HG03175 (cell line): ENCODE measurements around the gene GJB5.
"Not testable (repeated sequence)": the region's sequence is repeated elsewhere in the genome, so short reads cannot be mapped to it uniquely, and the experiment has no call there.

ENCODE experiments used
- ATAC-seq: cut with Tn5 transposase; IDR thresholded peaks from one replicate; pipeline ENCODE4 v1.9.1; 2021; ENCODE audit warnings: mild to moderate bottlenecking, moderate library complexity; ENCODE audit not compliant: unreplicated experiment

Gene GJB5

DNA sequence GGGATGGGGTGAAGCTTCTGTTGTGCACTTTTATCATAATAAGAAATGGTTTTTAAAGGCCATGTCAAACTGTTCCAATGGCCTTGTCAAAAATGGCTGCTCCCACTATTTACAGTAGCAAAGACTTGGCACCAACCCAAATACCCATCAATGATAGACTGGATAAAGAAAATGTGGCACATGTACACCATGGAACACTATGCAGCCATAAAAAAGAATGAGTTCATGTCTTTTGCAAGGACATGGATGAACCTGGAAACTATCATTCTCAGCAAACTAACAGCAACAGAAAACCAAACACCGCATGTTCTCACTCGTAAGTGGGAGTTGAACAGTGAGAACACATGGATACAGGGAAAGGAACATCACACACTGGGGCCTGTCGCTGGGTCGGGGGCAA, 18.3 kb downstream of the GJB5 start:
- ATAC-seq: not testable (repeated sequence)

DNA sequence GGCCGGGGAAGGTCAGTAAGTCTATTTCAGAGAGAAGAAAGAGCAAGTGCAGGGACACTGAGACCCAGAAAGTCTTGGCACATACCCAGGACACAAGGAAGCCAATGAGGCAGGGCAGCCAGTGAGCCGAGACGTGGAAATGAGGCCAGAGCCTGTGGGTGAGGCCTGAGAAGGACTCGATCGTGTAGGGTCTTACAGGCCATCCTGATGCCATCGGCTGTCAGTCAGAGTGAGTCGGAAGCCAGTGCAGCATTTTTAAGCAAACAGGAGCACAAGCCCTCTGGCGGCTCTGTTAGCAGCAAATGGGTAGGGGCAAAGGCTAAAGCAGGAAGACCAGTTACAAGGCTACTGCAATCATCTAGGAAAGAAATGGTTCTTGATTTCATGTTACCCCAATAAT, 20.1 kb downstream of the GJB5 start:
- no peak for ATAC-seq

- no peak for ATAC-seq
Observed at GRCh38 chr1:34776911-34777310, 22.1 kb downstream of the GJB5 start.

DNA sequence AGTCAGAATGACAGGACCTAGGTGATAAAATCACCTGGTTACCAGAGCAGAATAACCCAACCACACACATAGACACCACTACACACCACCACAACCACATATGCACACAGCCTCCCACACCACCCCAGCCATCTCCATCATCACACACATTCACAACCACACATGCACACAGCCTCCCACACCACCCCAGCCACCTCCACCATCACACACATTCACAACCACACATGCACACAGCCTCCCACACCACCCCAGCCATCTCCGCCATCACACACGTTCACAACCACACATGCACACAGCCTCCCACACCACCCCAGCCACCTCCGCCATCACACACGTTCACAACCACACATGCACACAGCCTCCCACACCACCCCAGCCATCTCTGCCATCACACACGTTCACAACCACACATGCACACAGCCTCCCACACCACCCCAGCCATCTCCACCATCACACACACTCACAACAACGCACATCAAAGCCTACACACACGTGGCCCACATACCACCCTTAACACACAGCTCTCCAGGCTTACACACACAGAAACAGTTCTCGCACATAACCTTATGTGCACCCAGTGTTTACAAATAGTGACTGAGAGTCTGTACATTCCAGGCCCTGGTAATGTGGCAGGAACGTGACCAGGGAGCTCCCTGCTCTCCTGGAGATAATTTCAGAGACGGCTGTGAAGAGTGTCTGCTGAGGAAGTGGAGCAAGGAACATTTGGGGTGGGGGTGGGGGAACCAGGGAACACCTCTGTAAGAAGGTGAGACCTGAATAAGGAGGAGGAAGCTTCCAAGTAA, 22.9 kb downstream of the GJB5 start:
- no peak for ATAC-seq

DNA sequence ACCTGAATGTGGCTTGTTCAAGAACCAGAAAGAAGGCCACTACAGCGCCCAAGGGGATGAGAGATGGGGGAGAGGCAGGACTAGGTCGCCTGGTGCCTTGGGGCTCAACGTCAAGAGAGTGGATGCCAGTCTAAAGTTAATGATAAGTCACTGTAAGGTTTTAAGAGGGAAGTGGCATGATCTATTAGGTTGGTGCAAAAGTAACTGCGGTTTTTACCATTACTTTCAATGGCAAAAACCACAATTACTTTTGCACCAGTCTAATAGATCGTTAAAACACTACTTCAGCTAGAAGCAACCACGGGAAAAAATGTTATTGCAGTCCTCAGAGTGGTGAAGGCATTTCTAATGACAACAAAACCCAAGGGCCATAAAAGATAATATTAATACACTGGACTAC, 23.5 kb downstream of the GJB5 start:
- ATAC-seq: no peak

DNA sequence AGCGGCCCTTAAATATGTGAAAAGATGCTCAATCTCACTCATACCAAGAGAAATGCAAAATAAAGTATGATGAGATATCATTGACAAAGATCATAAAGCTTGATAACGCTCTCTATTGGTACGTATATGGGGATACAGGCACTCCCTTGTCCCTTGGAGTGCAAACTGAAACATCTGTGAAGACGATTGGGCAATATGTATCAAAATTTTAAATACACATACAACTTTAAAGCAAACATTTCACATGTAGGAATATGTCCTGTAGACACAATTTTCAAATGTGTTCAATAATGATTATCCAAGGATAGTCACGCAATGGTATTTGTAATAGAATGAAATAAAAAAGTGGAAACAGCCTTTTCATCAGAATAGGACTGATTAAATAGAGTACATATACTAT, 24.2 kb downstream of the GJB5 start:
- ATAC-seq: no peak

- ATAC-seq: no peak
Observed at GRCh38 chr1:34779526-34779925, 24.7 kb downstream of the GJB5 start.

DNA sequence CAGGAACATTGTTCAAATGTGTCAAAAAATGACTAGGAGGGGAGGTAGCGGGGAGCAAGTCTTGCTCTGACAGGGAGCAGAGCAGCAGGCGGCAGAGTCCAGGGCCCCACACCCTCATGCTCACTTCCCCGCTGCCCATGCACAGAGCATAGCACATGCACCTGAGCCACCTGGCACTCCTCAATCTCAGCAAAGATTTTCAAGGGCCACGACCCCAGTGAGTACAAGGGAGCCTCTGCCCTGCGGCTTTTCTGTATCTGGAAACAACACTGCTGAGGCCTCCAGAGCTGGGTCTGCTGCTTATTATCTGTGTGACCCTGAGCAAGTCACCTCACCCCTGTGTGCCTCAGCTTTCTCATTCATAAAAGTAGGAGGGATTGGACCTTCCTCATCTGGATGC, 25.1 kb downstream of the GJB5 start:
- ATAC-seq: no peak

DNA sequence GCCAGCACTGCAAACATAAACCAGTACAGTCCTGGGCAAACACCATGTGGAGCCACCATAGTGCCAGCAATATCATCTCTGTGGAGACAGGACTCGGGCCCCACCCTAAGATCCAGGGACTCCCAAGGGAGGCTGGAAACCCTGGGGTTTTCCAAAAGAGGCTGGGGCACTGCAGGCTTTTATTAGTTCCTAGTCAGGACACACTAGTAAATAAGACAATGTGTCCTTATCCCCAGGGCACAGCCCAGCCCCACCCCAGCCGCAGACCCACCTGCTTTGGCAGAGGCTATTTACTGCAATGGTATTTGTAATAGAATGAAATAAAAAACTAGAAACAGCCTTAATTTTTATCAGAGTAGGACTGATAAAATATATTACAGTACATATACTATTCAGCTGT, 25.7 kb downstream of the GJB5 start:
- no peak for ATAC-seq

DNA sequence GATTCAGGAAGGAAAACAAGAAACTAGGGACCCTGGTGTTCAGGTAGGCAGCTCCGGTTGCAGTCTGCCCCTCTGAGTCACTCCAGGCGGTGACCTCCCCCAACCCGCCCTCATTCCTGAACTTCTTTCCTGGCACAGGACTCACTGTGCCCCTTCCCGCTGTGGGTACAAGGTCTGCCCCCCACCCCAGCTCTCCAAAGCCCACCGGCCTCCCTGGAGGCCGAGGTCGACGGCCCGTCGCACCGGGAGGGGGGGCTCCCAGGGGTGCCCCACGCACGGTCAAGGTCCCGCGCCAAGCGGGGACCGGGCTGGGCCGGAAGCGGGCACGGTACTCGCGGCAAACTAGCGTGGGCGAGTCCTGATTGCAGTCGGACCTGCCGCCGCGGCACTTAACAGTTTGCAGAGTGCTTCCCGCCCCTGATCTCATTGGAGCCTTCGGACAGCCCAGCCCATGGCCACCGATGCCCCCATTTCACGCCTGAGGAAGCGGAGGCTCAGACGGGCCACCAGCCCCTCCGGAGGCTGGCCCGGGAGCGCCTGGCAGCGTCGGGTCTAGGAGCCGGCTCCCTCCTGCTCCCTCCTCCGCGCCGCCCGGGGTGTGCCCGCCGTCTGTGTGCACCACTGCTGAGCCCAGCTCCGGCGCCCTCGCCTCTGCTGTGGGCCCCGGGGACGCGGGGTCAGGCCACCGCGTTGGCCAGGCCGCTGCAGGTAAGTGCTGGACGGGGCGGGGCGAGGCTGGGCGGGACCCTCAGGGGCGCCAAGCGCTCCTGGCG, 26.4 kb downstream of the GJB5 start, which contains the start of gene GJB3:
TSS of gene GJB3 (plus strand) at position 144 of the 773 bp plus-strand sequence. CDS start 3,549 bp downstream, outside the sequence.
- ATAC-seq: no peak

DNA sequence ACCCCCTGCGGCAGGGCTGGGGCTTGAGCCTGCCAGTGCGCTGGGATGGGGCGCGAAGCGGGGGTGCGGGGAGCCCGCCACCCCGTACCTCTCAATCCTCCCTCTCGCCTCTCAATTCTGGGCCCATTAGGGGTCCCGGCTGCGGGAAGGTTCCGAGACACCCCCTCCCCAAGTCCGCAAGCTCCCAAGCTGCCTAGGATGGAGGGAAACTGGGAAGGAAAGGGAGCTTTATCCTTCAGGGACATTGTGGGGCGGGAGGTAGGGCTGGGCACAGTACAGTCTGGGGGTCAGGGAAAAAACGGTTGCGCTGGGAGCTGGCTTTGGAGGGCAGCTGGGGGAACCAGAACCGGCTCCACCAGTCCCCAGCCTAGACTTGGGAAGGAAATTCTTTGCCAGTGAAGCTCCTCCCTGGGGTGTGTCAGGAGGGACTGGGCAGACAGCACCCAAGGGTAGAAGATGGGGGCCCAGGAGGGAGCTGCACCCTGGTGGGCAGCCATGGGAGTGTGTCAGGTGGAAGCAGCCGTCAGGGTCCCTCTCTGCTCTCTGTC, 27.1 kb downstream of the GJB5 start:
- no peak for ATAC-seq

- no peak for ATAC-seq
Observed at GRCh38 chr1:34784751-34785221, 29.9 kb downstream of the GJB5 start.

GRCh38 chr1:34785231-34785874, 30.5 kb downstream of the GJB5 start:
- no peak for ATAC-seq

DNA sequence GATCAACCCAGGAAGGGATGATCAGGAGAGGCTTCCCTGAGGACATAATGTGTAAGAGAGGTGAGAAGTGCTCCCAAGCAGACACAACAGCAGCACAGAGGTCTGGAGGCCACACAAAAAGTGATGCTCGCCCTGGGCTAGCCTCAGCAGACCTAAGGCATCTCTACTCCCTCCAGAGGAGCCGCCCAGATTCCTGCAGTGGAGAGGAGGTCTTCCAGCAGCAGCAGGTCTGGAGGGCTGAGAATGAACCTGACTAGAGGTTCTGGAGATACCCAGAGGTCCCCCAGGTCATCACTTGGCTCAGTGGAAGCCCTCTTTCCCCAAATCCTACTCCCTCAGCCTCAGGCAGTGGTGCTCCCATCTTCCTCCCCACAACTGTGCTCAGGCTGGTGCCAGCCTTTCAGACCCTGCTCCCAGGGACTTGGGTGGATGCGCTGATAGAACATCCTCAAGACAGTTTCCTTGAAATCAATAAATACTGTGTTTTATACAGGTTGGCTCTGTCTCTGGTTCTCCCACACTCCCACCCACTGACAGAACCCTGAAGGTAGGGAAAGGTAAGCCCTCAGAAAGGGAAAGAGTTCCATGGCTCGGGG, 31.1 kb downstream of the GJB5 start:
- no peak for ATAC-seq

GRCh38 chr1:34786521-34787325, 31.9 kb downstream of the GJB5 start:
- ATAC-seq: no peak

DNA sequence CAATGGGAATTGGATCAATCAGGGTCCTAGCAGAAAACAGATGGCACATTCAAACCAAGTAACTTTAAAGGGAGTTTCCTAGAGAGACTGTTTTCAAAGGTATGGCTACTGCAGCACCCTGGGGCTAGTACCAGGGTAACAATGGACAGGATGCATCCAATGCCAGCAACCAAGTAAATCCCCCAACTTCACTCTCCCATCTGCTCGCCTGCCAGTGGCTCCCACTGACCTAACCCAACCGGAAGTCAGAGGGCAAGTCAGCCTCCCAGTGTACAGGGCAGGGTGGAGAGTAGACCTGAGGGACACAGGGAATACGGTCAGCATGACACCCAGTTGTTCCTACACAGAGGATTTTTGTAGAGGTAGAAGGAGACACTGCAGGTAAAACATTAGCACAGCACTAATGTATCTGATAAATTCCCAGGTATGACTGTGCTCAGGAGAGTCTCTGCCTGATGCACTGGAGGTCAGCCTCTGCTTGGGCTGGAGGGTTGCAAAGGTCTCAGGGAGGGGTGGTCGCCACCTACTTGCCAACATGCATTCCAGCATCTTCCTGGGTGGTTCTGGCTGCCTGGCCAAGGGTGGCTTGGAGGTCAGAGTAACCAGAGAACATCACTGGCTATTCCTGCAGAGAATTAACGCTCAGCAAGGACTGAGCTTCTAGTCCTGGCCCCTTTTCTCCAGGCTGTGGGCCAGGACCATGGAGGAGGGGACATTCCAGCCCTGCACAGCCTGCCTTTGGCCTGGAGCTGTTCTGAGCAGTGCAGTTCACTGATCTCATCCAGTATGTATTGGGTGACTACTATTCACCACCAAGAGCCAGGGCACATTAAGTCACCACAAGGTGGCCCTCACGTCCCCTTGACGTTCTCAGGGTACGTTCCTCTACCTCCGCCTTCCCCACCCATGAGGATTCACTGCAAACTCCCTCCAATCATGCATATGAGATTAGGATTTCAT, 32.9 kb downstream of the GJB5 start:
- ATAC-seq: no peak

GRCh38 chr1:34790985-34791384, 36.1 kb downstream of the GJB5 start:
- ATAC-seq: no peak

- ATAC-seq: no peak
Observed at GRCh38 chr1:34792424-34792823, 37.6 kb downstream of the GJB5 start.
